GM12878 (cell line): ENCODE data around the gene WDR74. TPM values are rescaled to one million over a fixed set of nuclear protein-coding genes. Genes with fewer than 3 reads are reported as not detected.

Experiments
- ATAC-seq: fragments of 200-7000 bp; cut with Tn5 transposase; 3 replicates; pipeline ENCODE4 v1.9.1; 2020; ENCODE audit warnings: mild to moderate bottlenecking, moderate library complexity
- BruUV-seq: library from RNA; stranded (reverse); fragments of 400-500 nt; replicated peaks from 2 replicates; lab custom pipeline; 2021; lab: Mats Ljungman, UMichigan
- CTCF ChIA-PET: fragments of 300-600 bp; sonication (Branson Sonifier 250); formaldehyde crosslinking; extraction: SDS; loops from one replicate; lab custom pipeline; 2021; ENCODE audit warnings: inconsistent platforms; lab: Yijun Ruan, JAX
- POLR2A ChIA-PET: fragments of 350-600 bp; formaldehyde crosslinking; extraction: SDS; loops from one replicate; lab custom pipeline; 2021; ENCODE audit warnings: inconsistent platforms; lab: Charles Lee
- RAD21 ChIA-PET: fragments of 300-600 bp; sonication (Branson Sonifier 250); formaldehyde crosslinking; loops from one replicate; lab custom pipeline; 2023; ENCODE audit warnings: antibody characterized with exemption; ENCODE audit not compliant: unreplicated experiment; lab: Charles Lee
- SMC1A ChIA-PET: fragments of 300-600 bp; sonication (Branson Sonifier 250); formaldehyde crosslinking; loops from one replicate; lab custom pipeline; 2023; ENCODE audit not compliant: unreplicated experiment, uncharacterized antibody; lab: Charles Lee
- DNase-seq: peaks from one replicate; pipeline ENCODE4 v3.0.0-alpha.2; 2011; ENCODE audit warnings: low read depth, low spot score
- FAIRE-seq: peaks from 3 replicates; lab custom pipeline; 2011; peaks lifted over from hg19 to GRCh38; lab: Jason Lieb, UNC
- H2AFZ ChIP-seq: 2 replicates; pipeline ENCODE4 v1.6.0; 2011; ENCODE audit warnings: low read depth, low read length, control low read depth; ENCODE audit not compliant: control insufficient read depth
- H3K27ac ChIP-seq: 2 replicates; pipeline ENCODE4 v1.5.1; 2011; ENCODE audit warnings: control low read depth; ENCODE audit not compliant: control insufficient read depth, insufficient read depth
- H3K27me3 ChIP-seq, 2 experiments: replicated peaks in 1 of 2; 2 replicates each; pipeline versions ENCODE4 v1.6.0 to v1.6.1; 2011; ENCODE audit warnings: low read length in 1 of 2; ENCODE audit not compliant: control insufficient read depth in 2 of 2, insufficient read depth in 2 of 2
- H3K36me3 ChIP-seq, 2 experiments: 2 replicates each; pipeline ENCODE4 v1.5.1; 2011; ENCODE audit warnings: low read length in 1 of 2; ENCODE audit not compliant: control insufficient read depth in 2 of 2, insufficient read depth in 2 of 2
- H3K4me1 ChIP-seq: 2 replicates; pipeline ENCODE4 v1.6.1; 2011; ENCODE audit warnings: mild to moderate bottlenecking, low read length, moderate library complexity, mixed read lengths; ENCODE audit not compliant: control insufficient read depth, insufficient read depth
- H3K4me2 ChIP-seq: 2 replicates; pipeline ENCODE4 v1.6.0; 2011; ENCODE audit warnings: control low read depth; ENCODE audit not compliant: control insufficient read depth, insufficient read depth
- H3K4me3 ChIP-seq: fragments of 200-600 bp; sonication (generic); 2 replicates; pipeline ENCODE4 v1.5.1; 2016
- H3K79me2 ChIP-seq: 2 replicates; pipeline ENCODE4 v1.6.0; 2011; ENCODE audit warnings: low read length; ENCODE audit not compliant: control insufficient read depth, insufficient read depth
- H3K9ac ChIP-seq: 2 replicates; pipeline ENCODE4 v1.8.0; 2011; ENCODE audit warnings: low read length, control low read depth, mixed read lengths; ENCODE audit not compliant: control insufficient read depth, insufficient read depth
- H3K9me3 ChIP-seq: replicated peaks from 3 replicates; pipeline ENCODE4 v1.5.1; 2011; ENCODE audit warnings: mild to moderate bottlenecking, low read length; ENCODE audit not compliant: control insufficient read depth, insufficient read depth
- H4K20me1 ChIP-seq: 2 replicates; pipeline ENCODE4 v1.6.0; 2011; ENCODE audit not compliant: control insufficient read depth, insufficient read depth
- MTA2 ChIP-seq: fragments of 450-650 bp; IDR thresholded peaks from 2 replicates; pipeline ENCODE4 v1.6.1; 2016; ENCODE audit warnings: low read depth, mild to moderate bottlenecking, moderate library complexity
- SIN3A ChIP-seq: IDR thresholded peaks from 2 replicates; pipeline ENCODE4 v1.6.1; 2012; ENCODE audit warnings: low read depth, low read length, improper control_type of control experiment
- ZNF592 ChIP-seq: fragments of 450-650 bp; IDR thresholded peaks from 2 replicates; pipeline ENCODE4 v1.6.1; 2017; ENCODE audit warnings: mild to moderate bottlenecking, moderate library complexity
- ZNF622 ChIP-seq: fragments of 450-650 bp; IDR thresholded peaks from 2 replicates; pipeline ENCODE4 v1.6.1; 2017; ENCODE audit warnings: mild to moderate bottlenecking, inconsistent platforms
- in situ Hi-C: fragments of 300-500 bp; cut with MboI; formaldehyde crosslinking; loops from 9 replicates; pipeline ENCODE4 v1.14.3; 2018; ENCODE audit warnings: mixed read lengths
- intact Hi-C: fragments of 100-400 bp; cut with micrococcal nuclease; formaldehyde crosslinking; loops from one replicate; pipeline ENCODE4 v1.14.2; 2022; ENCODE audit not compliant: unreplicated experiment
- polyA plus RNA-seq, 11 experiments: library from polyadenylated mRNA; depleted of rRNA in 4 of 11; unstranded in 6 of 11; stranded (reverse) in 5 of 11; fragments of >200 nt; fragmentation: Nextera tagmentation in 4 of 11; fragmentation: Illumina TruSeq in 1 of 11; extraction: Ambion mirVana in 4 of 11; extraction: Trizol in 1 of 11; gene quantifications; 1 replicate in 1 of 11; 2 replicates in 10 of 11; pipeline versions ENCODE4 v1.2.1 to v1.2.3, GENCODE V29; 2011 to 2016; ENCODE audit warnings: inconsistent platforms in 2 of 11, missing spikeins in 2 of 11, low read depth in 1 of 11
- total RNA-seq, 4 experiments: library from RNA; depleted of rRNA in 3 of 4; stranded (reverse); fragments of >200 nt in 3 of 4; fragmentation: Illumina TruSeq in 1 of 4; extraction: Trizol in 1 of 4; gene quantifications; 2 replicates each; pipeline versions ENCODE4 v1.2.1 to v1.2.3, GENCODE V29; 2013 to 2021

WDR74 gene
- total and polyA plus RNA-seq, 10 of the 15 experiments (the other 5 are each of a cell fraction or from before 2014, with no cell fraction given), result 18.2 to 103 (median 60.7) TPM

DNA sequence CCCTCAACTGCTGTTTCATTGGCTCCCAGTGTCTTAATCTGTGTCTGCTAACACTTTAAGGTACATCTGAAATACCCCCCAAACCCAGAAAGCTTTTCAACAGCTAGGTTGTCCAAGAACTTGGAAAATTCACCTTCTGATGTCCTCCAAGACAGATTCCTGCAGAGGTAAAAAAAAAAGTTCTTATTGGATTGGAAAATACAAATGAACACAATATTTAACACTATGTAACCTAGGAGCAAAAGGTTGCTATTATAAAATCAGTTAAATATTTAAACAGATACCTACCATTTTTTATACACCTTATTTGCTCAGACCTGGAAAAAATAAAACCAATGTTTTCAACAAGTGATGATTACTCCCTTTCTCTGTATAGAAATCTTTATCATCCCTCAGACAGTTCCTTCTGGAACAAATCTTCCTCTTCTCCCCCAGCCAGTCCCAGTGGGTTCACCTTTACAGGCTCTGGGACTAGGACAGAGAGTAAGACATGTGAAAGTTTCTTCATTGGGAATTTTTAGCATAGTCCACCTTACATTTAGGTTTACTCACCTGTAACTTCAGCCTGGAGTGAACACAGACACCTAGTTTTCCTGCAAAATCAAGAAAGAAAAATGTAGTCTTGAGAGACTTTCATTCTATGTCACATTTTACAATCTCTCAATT, 13.3 kb upstream of the WDR74 start:
- Histone ChIP-seq H3K36me3 (peaks cover 17 to 32% of the 10 kb centered on the region in 2 experiments), H4K20me1 (0 out of 2 replicates have a peak, but pooled peaks cover 3% of the 10 kb centered on the region), H3K27ac (no peak overlapping the region), H2AFZ (no peak overlapping the region), H3K79me2 (peaks cover 62% of the 10 kb centered on the region), H3K4me1 (peaks cover 17% of the 10 kb centered on the region), H3K27me3 (no peaks in the 10 kb centered on the region), H3K9me3 (no peaks in the 10 kb centered on the region), H3K4me2 (peak overlapping the region; percentile 94), H3K9ac (peak overlapping the region; percentile 88), H3K4me3 (peak overlapping the region; percentile 91)
- ATAC-seq, result no peak
- ChIA-PET SMC1A (interaction anchor here (0.6 to 2.1 kb wide), 4 partner anchors 9 to 143 kb away, joined by 3 to 6 read pairs (median 3); no protein-coding TSS in a partner anchor), POLR2A (interaction anchor here (0.8 to 7.8 kb wide), 5 partner anchors 9 to 66 kb away, joined by 3 to 66 read pairs (median 4); no protein-coding TSS in a partner anchor), CTCF (interaction anchor here (1.2 to 5.9 kb wide), 4 partner anchors 9 to 64 kb away, joined by 3 to 68 read pairs (median 6); partner anchors contain the start of gene TMEM179B), RAD21 (interaction anchor here (0.6 to 1.5 kb wide), 2 partner anchors 9 to 308 kb away, joined by 3 to 4 read pairs; no protein-coding TSS in a partner anchor)
- DNase-seq, result no peak
- BruUV-seq, result no TSS peak
- FAIRE-seq, result no peak
- intact Hi-C loops, result no loop called here
- in situ Hi-C loops, result no loop called here
- TF ChIP-seq ZNF592, result no peak
- no peak for TF ChIP-seq ZNF622
- no peak for TF ChIP-seq SIN3A
- TF ChIP-seq MTA2, result no peak
